ENCODE results near the gene AK2.

AK2 gene

GRCh38 chr1:32991819-32992488, 44.7 kb downstream of the AK2 start:
- H3K36me3 Mint-ChIP-seq, result peaks cover 3 to 11% of the 10 kb centered on the region in 2 donors
- DNase-seq, result no peak
- peak overlapping the region; percentile 98 for H3K27ac Mint-ChIP-seq
- H3K27me3 Mint-ChIP-seq, result no peaks in the 10 kb centered on the region
- H3K4me3 Mint-ChIP-seq, result peak overlapping the region; percentile 62 to 66
- peaks cover 50 to 71% of the 10 kb centered on the region in 2 donors for H3K4me1 Mint-ChIP-seq
- ATAC-seq (replicated peaks), result no peak
- no peaks in the 10 kb centered on the region for H3K9me3 Mint-ChIP-seq

DNA sequence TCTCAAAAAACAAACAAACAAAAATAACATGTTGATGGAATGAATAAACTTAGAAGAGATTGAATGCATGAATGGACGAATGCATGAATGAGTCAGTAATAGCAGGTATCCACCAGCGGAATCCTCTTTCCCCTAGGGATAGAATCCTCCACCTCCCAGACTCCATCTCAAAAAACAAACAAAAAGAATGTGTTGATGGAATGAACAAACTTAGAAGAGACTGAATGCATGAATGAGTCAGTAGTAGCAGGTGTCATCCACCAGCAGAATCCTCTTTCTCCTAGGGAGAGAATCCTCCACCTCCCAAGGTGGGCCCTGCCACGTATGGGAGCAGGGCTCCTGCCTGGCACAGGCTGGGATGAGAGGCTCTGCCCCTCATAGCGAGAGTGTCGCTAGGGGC, 45.3 kb downstream of the AK2 start:
- peak overlapping the region; percentile 98 for H3K27ac Mint-ChIP-seq
- peaks cover 3 to 11% of the 10 kb centered on the region in 2 donors for H3K36me3 Mint-ChIP-seq
- DNase-seq (no peak), ATAC-seq (replicated peaks) (no peak)
- H3K9me3 Mint-ChIP-seq, result no peaks in the 10 kb centered on the region
- H3K27me3 Mint-ChIP-seq, result no peaks in the 10 kb centered on the region
- H3K4me3 Mint-ChIP-seq, result peak overlapping the region; percentile 62 to 66
- H3K4me1 Mint-ChIP-seq, result peaks cover 54 to 77% of the 10 kb centered on the region in 2 donors

DNA sequence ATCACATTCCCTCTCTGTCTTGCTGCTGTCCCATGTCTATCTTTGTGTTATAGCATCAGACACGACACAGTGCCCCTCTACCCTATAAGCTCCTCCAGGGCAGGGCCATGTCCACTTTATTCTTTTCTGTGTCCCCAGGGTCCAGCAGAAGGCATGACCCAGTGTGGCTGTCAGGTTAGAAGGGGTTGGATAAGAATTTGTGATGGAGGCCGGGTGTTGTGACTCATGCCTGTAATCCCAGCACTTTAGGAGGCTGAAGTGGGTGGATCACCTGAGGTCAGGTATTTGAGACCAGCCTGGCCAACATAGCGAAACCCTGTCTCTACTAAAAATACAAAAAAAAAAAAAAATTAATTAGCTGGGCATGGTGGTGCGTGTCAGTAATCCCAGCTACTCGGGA, 45.8 kb downstream of the AK2 start:
- peaks cover 57 to 82% of the 10 kb centered on the region in 2 donors for H3K4me1 Mint-ChIP-seq
- peak overlapping the region; percentile 10 to 62 for H3K4me3 Mint-ChIP-seq
- peaks cover 3 to 11% of the 10 kb centered on the region in 2 donors for H3K36me3 Mint-ChIP-seq
- no peak for ATAC-seq (replicated peaks)
- H3K9me3 Mint-ChIP-seq, result no peaks in the 10 kb centered on the region
- DNase-seq, result no peak
- H3K27ac Mint-ChIP-seq, result peak overlapping the region; percentile 93
- H3K27me3 Mint-ChIP-seq, result no peaks in the 10 kb centered on the region

- Mint-ChIP-seq H3K36me3 (peaks cover 0 to 3% of the 10 kb centered on the region in 2 donors), H3K27me3 (no peaks in the 10 kb centered on the region), H3K27ac (peak overlapping the region; percentile 91), H3K4me3 (peak overlapping the region; percentile 42 to 60), H3K4me1 (peaks cover 64 to 89% of the 10 kb centered on the region in 2 donors), H3K9me3 (no peaks in the 10 kb centered on the region)
- peak; percentile 9 to 17 for ATAC-seq (replicated peaks)
- DNase-seq, result peak; percentile 66
Observed at GRCh38 chr1:32989160-32990050, 47.3 kb downstream of the AK2 start.

DNA sequence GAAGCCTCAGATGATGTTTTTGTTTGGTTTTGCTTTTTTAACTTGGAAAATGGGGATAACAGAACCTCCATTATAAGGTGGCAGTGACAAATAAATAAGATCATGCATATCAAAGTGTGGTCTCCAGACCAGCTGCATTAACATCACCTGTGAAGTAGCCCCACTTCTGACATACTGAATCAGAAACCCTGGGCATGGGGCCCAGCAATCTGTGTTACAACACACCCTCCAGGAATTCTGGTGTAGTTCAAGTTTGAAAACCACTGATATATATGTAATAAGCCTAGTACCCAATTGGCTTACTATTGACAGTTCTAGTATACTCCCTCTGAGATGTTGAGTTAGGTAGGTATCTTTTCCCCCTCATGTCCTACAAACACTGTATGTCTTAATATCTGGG, 48.0 kb downstream of the AK2 start:
- H3K27me3 Mint-ChIP-seq, result no peaks in the 10 kb centered on the region
- H3K4me3 Mint-ChIP-seq, result peak overlapping the region in 1 of 2 donors; percentile 60
- ATAC-seq (replicated peaks), result no peak
- H3K9me3 Mint-ChIP-seq, result no peaks in the 10 kb centered on the region
- DNase-seq, result no peak
- peak overlapping the region; percentile 91 for H3K27ac Mint-ChIP-seq
- H3K4me1 Mint-ChIP-seq, result peaks cover 65 to 89% of the 10 kb centered on the region in 2 donors
- H3K36me3 Mint-ChIP-seq, result peaks cover 0 to 3% of the 10 kb centered on the region in 2 donors

GRCh38 chr1:32985226-32985625, 51.5 kb downstream of the AK2 start:
- DNase-seq (no peak), ATAC-seq (replicated peaks) (no peak)
- Mint-ChIP-seq H3K9me3 (no peaks in the 10 kb centered on the region), H3K4me1 (peaks cover 59 to 89% of the 10 kb centered on the region in 2 donors), H3K4me3 (no peak overlapping the region), H3K27me3 (no peaks in the 10 kb centered on the region), H3K27ac (peak overlapping the region; percentile 93), H3K36me3 (peaks cover 0 to 3% of the 10 kb centered on the region in 2 donors)

GRCh38 chr1:32984455-32985171, 52.1 kb downstream of the AK2 start:
- Mint-ChIP-seq H3K27me3 (no peaks in the 10 kb centered on the region), H3K36me3 (peaks cover 0 to 3% of the 10 kb centered on the region in 2 donors), H3K9me3 (no peaks in the 10 kb centered on the region), H3K4me3 (peak overlapping the region in 1 of 2 donors; percentile 7), H3K27ac (peak overlapping the region; percentile 93), H3K4me1 (peaks cover 57 to 89% of the 10 kb centered on the region in 2 donors)
- DNase-seq, result peak; percentile 43
- peak; percentile 51 to 57 for ATAC-seq (replicated peaks)

DNA sequence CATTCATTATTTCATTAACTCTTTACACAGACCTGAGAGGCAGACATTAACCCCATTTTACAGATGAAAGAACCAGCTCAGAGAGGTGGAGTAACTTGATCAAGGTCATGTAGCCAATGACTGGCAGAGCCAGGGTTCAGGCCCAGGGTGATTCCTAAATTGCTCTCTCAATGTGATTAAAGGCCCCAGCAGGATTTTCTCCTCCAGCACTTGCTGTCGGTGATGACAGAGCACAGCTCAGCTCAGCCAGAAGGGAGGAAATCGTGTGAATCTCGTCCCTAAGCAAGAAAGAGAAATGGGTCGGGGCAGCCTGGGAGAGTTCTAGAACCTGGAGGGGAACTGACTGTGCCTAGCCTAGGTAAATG, 52.6 kb downstream of the AK2 start:
- Mint-ChIP-seq H3K4me3 (peak overlapping the region in 1 of 2 donors; percentile 13), H3K27me3 (no peaks in the 10 kb centered on the region), H3K9me3 (no peaks in the 10 kb centered on the region), H3K36me3 (peaks cover 0 to 3% of the 10 kb centered on the region in 2 donors), H3K4me1 (peaks cover 56 to 84% of the 10 kb centered on the region in 2 donors), H3K27ac (peak overlapping the region; percentile 93)
- ATAC-seq (replicated peaks), result no peak
- no peak for DNase-seq

DNA sequence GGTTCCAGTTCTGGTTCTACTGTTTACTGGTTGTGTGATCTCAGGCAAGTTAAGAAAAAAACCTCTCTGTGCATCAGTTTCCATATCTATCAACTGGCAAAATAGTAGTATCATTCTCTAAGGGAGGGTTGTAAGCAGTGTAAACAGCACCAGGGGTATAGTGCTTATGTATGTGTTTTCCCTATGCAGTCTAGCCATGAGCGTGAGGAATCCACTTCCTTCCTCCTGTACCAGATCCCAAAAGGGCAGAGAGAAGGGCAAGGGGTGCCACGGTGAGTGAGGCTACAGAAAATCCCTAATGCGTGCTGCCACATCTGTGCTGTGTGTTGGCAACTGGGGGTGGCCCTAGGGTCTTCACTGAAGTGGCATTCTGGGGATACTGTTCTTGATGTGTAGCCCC, 53.7 kb downstream of the AK2 start:
- no peaks in the 10 kb centered on the region for H3K9me3 Mint-ChIP-seq
- DNase-seq, result no peak
- H3K36me3 Mint-ChIP-seq, result peaks cover 0 to 3% of the 10 kb centered on the region in 2 donors
- H3K4me1 Mint-ChIP-seq, result peaks cover 52 to 76% of the 10 kb centered on the region in 2 donors
- no peak overlapping the region for H3K4me3 Mint-ChIP-seq
- no peak for ATAC-seq (replicated peaks)
- no peaks in the 10 kb centered on the region for H3K27me3 Mint-ChIP-seq
- H3K27ac Mint-ChIP-seq, result peak overlapping the region; percentile 86

GRCh38 chr1:32981003-32981901, 55.4 kb downstream of the AK2 start:
- DNase-seq (peak; percentile 82), ATAC-seq (replicated peaks) (peak; percentile 90 to 93)
- Mint-ChIP-seq H3K4me1 (peaks cover 48 to 77% of the 10 kb centered on the region in 2 donors), H3K27ac (peak overlapping the region; percentile 95), H3K4me3 (peak overlapping the region; percentile 59 to 68), H3K27me3 (no peaks in the 10 kb centered on the region), H3K36me3 (no peaks in the 10 kb centered on the region), H3K9me3 (no peaks in the 10 kb centered on the region)

- Mint-ChIP-seq H3K27me3 (no peaks in the 10 kb centered on the region), H3K36me3 (peaks cover 2% of the 10 kb centered on the region in 2 donors), H3K27ac (peak overlapping the region; percentile 95), H3K4me1 (peaks cover 38 to 66% of the 10 kb centered on the region in 2 donors), H3K4me3 (no peak overlapping the region), H3K9me3 (no peaks in the 10 kb centered on the region)
- no peak for DNase-seq
- ATAC-seq (replicated peaks), result no peak
Observed at GRCh38 chr1:32980080-32980479, 56.6 kb downstream of the AK2 start.

GRCh38 chr1:32978854-32979253, 57.8 kb downstream of the AK2 start:
- peaks cover 29 to 54% of the 10 kb centered on the region in 2 donors for H3K4me1 Mint-ChIP-seq
- no peaks in the 10 kb centered on the region for H3K9me3 Mint-ChIP-seq
- no peak overlapping the region for H3K4me3 Mint-ChIP-seq
- no peak for DNase-seq
- no peak for ATAC-seq (replicated peaks)
- H3K27ac Mint-ChIP-seq, result no peak overlapping the region
- no peaks in the 10 kb centered on the region for H3K27me3 Mint-ChIP-seq
- H3K36me3 Mint-ChIP-seq, result peaks cover 3% of the 10 kb centered on the region in 2 donors

- H3K9me3 Mint-ChIP-seq, result no peaks in the 10 kb centered on the region
- H3K4me3 Mint-ChIP-seq, result no peak overlapping the region
- no peak for DNase-seq
- H3K27me3 Mint-ChIP-seq, result peaks cover 0 to under 1% of the 10 kb centered on the region in 2 donors
- peak overlapping the region; percentile 42 for H3K27ac Mint-ChIP-seq
- H3K36me3 Mint-ChIP-seq, result peaks cover 3% of the 10 kb centered on the region in 2 donors
- no peak for ATAC-seq (replicated peaks)
- peaks cover 26 to 44% of the 10 kb centered on the region in 2 donors for H3K4me1 Mint-ChIP-seq
Observed at GRCh38 chr1:32977546-32978087, 59.1 kb downstream of the AK2 start.
